GM19324 (cell line): ENCODE results near the gene HDAC4.

Experiments used
- ATAC-seq: cut with Tn5 transposase; IDR thresholded peaks from one replicate; pipeline ENCODE4 v1.9.1; 2021; ENCODE audit warnings: mild to moderate bottlenecking, moderate library complexity; ENCODE audit not compliant: unreplicated experiment, low FRiP score

The HDAC4 gene

GRCh38 chr2:239196474-239197021, 204.3 kb downstream of the HDAC4 start:
- ATAC-seq: no peak

DNA sequence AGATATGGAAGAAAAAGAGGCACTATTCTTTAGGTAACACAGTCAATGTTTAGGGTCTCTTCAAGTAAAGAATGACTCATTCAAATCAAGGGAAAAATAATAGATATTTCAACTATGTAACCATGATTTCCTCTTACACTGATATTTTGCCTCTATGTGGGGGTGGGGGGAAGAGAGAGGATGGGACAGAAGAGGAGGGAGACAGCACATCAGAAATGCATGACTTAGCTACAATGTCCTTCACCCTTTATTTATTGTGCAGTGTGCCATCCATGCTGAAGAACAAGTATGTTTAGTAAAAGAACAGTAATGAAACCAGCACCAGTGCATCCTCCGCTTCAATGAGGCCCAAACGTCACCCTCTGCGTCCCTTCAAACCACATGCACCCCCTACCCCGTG, 204.8 kb downstream of the HDAC4 start:
- no peak for ATAC-seq

DNA sequence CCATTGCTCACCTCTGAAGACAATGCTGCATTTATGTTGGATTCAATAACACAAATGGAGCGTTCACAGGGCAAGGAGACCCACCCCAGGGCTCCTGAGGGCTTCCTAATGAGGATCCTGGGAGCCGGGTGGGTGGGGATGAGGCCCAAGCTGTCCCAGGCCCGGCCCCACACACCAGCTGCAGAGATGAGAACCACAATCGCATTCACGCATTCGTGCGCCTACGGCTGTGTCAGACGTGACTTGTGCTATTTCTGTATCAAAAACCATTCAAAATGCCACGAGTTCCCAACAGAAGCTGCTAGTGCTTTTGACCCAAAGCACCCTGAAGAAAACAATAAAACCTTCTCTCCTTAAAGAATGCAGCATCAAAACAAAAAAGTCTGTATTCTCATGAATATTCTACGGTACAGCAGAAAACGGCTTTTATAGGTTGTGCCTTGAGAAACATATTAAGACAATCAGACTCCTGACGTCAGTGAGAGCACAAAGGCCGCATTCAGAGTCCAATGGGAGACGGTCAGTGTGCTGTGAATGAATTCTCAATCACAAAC, 205.4 kb downstream of the HDAC4 start:
- no peak for ATAC-seq

GRCh38 chr2:239194731-239195317, 206.0 kb downstream of the HDAC4 start:
- ATAC-seq: no peak

DNA sequence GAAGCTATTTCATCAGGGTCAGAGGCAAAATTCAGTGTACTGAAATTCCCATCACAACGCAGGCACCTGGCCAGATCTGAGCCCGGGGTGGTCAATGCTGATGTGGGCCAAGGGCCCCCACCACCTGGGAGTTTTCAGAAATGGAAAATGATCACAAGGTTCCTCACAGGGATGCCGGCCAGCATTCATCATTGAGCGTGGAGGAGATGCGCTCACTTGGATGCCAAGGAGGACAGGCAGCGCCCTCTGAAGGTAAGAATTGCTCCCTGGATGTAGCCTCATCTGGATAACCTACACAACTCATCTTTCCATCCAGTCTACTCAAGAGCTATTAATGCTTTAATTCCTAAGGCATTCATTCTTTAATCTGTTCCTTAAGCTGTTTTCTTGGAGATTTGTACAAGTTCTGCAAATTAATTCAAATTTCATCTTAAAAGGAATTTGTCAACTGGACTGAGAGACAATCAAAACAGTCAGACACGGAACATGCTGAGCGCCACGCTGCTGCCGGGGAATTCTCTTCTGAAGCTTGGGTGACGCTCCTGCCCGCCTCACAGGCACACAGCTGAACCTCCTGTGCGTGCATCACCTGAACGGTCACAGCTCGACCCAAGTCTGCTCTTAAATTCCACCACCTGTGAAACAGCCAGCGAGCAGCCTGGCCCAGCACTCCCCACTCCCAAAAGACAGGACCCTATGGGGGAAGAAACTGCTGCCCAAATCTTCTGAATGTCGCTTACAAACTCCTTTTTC, 206.7 kb downstream of the HDAC4 start:
- no peak for ATAC-seq

- no peak for ATAC-seq
Measured at GRCh38 chr2:239193401-239193811, 207.4 kb downstream of the HDAC4 start.

DNA sequence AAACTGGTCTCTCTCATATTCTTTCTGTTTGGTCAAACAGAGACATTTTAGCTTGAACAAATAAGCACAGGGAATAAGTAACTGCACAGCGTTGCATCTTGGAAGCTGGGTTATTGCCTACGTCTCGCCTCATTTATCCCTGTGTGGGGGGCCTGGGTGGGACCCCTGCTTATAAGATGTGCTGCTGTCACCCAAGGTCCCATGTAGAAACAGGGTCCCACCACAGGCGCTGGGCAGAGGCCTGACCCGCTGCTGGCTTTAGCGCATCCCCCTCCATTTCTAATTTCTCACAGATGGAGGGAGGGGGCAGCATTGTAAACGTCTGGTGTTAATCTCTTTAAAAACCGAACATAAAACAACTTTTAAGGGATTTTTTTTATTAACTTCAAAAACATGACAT, 207.8 kb downstream of the HDAC4 start:
- ATAC-seq: no peak

- no peak for ATAC-seq
Measured at GRCh38 chr2:239192456-239192855, 208.4 kb downstream of the HDAC4 start.

DNA sequence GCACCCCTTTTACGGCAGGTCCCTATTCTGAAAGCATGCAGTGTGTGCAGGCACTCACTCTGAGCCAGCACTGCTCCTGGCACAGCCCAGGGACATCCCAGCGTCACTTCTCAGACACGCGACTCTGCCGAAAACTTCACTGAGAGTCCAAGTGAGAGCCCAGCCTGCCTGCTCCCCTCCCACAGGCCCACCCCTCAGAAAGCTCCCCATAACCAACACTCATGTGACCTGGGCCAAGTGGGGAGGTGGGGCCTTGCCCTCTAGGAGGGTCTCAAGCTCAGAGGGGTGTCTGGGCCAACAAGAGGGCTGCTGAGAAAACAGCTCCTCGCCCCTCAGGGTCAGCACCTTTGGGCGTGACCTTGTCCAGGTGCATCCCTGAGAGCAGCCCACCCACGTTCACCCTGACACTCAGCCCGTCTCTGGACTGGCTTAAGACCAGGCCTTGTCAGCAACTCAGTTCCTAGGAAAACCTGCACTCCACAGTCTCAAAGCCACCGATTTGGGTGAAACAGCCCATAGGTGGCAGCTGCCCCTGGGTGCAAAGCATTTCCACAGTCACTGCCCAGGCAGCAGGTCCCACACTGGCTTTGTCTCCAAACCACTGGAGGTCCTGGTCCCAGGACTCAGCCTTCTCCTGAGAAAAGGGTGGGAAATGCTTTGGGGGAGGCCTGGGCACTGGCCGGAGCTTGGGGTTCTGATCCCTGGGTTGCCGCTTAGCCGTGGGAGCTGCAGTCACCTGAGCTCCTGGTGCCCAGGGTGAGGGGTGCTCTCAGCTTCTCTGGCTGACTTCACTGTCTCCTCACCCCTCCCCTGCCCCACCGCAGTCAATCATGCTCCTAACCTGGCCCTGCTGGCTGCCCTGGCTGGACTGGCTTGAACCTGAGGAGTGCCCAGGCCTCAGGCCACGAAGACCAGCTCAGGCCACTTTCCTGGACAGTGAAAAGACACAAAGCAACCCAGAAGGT, 209.6 kb downstream of the HDAC4 start:
- no peak for ATAC-seq

DNA sequence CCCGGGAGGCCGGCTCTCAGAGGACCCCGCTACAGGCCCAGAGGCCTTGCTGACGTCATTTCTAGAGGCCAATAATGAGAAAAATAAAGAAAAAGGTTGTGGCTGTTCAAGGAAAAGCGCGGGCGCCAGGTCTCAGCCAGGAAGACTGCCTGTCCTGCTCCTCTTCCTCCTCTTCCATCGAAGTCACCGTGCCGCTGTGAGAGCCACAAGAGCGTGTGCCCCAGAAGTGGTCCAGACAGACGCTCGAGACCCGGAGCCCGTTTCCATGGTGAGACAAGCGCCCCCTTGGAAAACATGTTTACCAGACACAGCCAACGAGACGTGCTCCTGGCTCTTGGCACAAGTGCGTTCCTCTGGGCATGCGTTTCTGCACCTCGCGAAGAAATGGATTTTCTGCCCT, 210.5 kb downstream of the HDAC4 start:
- ATAC-seq: no peak

GRCh38 chr2:239189711-239190131, 211.1 kb downstream of the HDAC4 start:
- no peak for ATAC-seq

DNA sequence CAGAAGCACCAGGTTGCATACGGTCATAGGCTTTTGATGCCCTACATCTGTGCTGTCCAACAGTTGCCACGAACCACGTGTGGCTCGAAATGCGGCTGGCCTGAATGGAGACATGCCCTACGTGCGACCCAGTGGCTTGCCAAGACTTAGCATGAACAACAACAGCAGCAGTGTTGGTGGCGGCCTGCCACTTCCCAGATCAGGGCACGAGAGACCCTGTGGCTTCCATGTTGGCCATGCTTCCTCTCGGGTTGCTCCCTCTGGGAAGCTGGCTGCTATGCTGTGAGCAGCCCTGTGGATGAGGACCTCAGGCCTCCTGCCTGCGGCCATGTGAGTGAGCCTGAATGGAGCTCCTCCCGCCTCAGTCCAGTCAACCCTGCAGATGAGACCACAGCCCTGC, 212.3 kb downstream of the HDAC4 start:
- no peak for ATAC-seq

- ATAC-seq: no peak
Measured at GRCh38 chr2:239187464-239188253, 213.2 kb downstream of the HDAC4 start.

GRCh38 chr2:239186516-239187357, 214.1 kb downstream of the HDAC4 start:
- no peak for ATAC-seq

GRCh38 chr2:239184968-239185903, 215.6 kb downstream of the HDAC4 start:
- ATAC-seq: no peak

DNA sequence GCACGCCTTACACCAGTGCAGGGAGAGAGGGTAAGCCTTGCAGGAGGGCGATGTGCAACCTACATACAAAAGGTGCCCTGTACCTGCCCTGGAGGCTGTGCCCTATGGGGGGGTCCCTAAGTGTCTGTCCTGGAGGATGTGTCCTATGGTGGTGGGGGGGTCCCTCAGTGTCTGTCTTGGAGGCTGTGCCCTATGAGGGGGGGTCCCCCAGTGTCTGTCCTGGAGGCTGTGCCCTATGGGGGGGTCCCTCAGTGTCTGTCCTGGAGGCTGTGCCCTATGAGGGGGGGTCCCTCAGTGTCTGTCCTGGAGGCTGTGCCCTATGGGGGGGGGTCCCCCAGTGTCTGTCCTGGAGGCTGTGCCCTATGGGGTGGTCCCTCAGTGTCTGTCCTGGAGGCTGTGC, 216.6 kb downstream of the HDAC4 start:
- no peak for ATAC-seq

DNA sequence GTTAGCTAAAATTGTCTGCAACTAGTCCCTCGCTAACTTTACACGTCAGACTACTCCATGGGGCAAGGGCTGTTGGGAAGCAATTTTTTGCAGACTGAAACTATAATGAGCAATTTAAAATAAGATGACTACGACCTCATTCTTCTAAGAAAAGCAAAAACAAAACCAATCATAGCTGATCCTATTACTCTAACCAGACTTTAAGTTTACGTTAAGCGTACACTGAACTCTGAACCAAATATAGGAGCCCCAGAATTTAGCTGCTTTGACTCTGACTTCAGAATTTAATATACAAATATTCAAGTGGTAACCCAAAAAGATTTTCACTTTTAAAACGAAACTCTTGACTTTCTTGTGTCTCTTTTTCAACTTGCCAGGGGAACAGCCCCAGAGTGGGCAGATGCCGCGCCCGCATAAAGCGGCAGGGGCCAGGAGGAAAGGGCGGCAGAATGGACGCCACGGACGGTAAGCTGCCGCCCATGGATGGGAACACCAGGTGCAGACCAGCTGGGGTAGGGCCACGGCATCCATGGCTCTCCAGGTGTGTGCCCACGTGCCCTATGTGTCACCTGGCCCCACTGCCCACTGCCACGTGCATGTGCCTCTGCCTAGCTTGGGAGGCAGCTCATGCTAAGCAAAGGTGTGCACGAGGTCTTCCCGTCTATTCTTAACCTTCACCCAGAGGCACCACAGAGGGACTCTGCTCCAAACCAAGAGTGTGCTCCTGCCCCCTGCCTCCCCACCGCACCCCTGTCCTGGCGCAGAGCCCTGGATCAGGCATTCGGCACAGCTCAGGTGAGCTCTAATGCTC, 217.6 kb downstream of the HDAC4 start:
- no peak for ATAC-seq
